Measurements from ENCODE around the gene FADS1.

FADS1 gene

DNA sequence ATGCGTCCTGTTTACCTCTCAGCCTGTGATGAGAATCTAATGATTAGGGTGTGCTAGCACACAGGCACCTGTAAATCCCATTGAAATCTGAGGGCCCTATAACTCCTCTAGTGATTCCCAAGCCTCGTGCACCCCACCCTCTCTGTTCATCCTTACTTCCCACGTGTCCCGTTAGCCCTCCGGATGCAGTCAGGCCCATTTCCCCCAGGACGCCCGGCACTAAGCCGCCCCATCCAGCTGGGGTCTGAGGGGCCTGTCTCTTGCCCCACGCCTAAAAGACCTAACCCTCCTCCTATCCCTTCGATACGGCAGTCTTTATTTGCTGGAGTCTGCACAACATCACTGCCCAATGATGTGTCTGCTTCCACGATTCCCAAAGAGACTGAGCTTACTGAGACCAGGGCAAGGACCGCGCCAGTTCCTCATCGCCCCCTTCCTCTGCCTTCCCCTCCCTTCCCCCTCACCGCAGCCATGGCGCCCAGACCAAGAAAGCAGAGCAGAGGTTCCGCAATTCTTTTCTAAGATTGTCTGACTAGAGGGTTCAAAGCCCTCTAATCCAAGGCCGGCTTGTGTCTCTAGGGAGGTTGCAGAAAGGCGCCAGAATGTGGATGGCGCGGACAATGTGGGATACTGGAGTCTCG lies 10.2 kb upstream of the FADS1 start:
- DNase-seq (ENCODE audit: low spot score) = no peak

DNA sequence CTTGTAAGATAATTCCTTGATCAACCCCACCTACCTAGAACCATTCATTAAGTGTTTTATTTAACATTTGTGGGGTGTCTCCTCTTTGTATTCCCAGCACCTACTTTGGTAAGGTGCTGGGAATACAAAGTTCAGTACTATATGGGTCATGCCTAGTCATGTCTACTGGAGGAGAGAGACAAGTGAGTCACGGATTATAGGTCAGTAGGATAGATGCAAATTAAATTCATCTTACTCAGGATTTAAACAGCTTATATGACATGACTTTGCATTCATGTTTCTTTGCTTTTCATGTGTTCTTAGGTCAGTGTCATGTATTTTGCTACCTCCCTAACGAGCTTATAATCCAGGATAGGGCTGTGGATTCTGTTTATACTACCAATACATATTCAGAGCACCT lies 3.4 kb upstream of the FADS1 start:
- DNase-seq (ENCODE audit: low spot score) = no peak

DNA sequence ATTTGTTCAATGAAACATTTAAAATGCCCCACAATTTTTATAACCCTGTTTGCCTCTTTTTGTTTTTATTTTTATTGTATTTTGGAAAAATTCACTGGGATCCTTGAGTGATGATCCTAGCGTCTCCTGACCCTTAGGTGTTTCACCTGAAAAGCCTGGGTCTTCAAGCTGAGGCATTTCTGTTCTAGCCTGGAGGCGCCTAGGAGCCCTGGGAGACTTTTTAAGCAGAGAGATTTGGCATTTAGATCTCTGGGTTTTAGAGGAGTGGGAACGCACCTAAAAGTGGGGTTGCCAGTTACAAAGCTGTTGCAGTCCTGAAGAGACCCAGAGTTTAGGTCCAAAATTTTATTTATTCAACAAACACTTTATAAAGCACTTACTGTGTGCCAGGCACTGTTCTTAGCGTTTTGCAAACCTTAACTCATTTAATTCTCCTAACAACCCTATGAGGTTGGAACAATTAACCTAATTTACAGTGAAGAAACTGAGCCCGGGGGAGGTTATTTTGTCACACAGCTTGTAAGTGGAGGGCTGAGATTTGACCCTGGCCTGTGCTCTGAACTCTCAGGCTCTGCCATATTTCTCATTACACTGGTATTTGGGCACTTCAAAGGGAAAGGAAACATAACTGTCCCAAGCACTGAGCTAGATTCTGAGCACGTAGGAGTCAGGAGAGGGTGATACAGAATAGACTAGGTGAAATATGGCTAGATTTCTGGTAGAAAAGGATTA lies 834 bp upstream of the FADS1 start:
- no peak for DNase-seq (ENCODE audit: low spot score)

DNA sequence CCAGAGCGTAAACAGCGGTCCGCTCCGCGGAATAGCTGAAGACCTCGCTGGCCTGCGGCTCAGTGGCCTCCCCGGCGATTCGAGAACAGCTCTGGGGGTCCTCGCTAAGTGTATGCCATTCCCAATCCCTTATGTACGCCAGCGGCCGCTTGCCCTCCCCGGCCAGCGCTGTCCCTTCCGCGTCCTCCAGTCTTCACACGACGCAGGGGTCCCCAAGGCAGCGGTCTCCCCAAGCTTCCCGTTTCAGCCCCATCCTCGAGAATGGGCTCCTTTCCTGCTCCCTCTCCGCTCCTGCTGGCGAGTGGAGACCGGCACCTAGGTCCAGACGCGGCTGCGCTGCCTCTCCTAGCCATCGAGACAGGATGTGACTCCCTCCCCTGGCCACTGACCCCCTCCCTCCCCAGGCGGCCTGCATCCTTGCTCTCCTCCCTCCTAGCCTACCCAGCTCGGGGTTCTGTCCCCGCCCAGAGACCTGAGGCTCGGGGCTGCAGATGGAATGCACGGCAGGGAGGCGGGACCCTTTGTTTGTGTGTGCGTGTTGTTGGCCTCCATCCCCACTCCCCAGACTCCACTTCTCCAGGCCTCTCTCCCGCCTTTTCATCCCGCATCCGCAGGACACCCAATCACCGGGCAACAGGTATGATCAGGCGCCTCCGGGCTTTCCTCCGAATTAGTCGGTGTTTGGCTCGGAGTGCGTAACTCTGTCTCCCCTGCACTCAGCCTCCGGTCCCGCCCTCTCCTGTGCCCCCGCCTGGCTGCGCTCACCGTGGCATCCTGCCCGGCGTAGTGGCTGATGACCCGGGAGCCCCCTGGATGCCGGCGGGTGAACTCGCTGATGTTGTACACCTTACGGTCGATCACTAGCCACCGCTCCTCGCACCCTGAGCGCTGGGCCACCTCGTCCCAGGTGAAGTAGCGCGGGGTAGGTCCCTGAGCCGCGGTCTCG lies 740 bp downstream of the FADS1 start:
- peak; percentile 58 for DNase-seq (ENCODE audit: low spot score)

DNA sequence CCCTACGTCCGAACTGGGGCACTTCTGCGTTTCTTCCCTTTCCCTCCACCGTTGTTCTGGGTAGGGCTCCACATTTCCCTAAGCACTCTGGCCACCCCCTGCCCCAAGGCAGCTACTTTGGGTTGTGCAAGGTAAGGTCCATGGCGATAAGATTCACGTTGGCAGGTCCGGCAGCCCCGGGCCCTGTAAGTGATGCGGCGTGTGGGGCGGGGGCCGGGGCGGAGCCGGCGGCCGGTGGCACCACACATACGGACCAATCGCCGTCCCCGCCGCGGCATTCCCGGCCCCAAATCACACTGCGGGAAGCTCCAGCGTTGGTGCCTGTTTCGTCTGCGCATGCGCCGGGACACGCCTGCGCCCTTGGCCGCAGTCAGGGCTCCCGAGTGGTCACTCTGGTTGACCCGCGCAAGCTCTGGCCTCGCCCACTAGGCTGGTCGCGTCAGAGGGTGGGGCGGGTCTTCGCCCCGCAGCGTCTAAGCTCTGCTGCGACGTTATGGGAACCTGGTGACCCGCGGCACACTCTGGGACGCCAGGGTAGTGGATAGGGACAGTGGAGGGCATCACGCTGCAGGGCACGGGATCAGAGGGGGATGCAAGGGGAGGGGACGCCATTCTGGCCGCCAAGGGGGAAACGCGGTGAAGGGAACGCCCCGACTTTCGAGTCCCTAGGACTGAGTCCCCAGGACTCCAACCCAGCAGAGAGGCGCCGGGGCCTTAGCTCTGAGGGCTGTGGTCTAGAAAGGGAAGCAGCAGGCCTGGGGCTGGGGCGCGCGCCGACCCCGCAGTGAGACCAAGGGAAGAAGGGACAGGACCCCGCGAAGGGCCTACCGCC lies 1.6 kb downstream of the FADS1 start:
- DNase-seq (ENCODE audit: low spot score) = peak; percentile 97

DNA sequence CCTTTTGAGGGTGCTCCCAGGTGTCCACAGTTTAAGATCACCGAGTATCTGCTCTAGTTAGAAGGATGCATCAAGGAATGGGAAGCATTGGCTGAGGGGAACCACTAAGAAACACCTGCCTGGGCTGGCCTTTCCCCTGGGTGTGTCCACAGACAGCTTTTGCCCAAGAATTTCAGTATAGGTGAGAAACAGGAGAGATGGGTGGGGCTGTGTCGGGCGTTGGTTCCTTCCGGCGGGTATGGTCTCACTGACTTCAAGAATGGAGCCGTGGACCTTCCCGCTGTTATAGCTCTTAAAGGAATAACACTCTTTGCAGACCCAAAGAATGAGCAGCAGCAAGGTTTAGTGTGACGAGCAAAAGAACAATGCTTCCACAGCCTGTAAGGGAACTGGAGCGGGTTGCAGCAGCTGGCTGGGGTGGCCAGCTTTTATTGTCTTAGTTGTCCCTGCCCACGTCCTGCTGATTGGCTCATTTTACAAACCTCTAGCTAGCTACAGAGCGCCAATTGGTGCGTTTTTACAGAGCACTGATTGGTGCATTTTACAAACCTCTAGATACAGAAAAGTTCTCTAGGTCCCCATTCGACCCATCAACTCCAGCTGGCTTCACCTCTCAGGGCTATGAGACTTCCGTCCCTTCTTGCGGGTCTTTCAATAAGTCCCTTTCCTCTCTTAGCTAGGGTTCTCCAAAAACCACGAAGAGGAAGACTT lies 2.4 kb downstream of the FADS1 start:
- peak; percentile 64 for DNase-seq (ENCODE audit: low spot score)

DNA sequence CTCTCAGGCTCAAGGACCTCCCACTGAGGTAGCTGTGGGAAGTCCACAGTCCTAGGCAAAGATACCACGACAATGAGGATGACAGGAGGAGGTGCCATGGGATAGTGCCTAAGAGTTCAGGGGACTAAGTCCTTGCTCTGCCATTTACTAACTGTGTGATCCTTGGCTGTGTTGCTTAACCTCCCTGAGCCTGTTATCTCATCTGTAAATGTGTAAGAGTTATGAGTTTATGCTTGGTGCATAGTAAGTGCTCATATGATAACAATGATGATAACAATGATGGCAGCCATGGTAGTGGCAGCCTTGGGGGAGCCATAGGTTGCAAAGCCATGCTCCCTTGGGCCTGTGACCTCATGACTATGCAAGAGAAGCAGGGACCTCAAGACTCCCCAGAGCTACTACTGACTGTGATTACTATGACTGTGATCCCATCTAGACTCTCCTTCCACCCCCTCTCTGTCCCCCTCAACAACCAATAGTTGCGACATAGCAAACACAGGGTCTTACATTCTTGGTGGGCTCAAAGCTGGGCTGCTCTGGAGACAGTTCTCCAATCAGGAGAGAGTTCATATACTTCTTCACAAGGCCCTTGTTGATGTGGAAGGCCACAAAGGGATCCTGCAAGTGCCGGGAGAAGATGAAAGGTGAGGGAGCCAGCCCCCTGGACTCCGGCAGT lies 3.9 kb downstream of the FADS1 start:
- DNase-seq (ENCODE audit: low spot score) = no peak

DNA sequence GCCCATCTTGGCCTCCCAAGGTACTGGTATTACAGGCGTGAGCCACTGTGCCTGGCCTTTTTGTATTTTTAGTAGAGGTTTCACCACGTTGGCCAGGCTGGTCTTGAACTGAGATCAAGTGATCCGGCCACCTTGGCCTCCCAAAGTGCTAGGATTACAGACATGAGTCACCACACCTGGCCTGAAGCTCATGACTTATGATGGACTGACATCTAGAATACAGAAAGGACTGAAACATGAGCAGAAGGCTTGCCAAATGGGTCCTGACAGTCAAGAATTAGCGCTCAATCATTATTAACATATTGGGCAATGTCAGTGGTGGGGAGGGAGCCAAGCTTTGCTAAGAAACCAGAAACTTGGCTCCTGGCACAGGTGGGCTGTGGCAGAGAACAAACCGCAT lies 5.0 kb downstream of the FADS1 start:
- DNase-seq (ENCODE audit: low spot score) = no peak

DNA sequence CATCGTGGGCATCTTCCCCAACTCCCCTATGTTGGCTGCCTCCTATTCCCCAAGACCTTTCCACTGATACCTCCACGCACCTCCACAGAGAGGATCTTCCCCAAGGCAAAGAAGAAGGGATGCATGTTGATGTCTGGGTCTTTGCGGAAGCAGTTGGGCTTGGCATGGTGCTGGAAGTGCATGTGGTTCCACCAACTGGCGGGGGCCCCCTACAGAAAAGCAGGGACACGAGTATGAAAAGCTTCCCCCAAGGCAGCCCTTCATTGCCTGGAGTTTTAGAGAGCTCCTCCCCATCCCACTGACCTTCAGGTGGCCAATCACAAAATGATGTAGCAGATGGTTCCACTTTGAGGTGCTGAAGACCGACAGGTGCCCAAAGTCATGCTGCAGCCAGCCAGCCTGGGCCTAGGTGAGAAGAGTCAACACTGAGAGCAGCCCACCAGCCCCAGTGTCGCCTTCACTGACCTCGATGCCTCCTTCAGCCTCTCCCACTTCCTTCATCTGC lies 6.1 kb downstream of the FADS1 start:
- DNase-seq (ENCODE audit: low spot score) = no peak

DNA sequence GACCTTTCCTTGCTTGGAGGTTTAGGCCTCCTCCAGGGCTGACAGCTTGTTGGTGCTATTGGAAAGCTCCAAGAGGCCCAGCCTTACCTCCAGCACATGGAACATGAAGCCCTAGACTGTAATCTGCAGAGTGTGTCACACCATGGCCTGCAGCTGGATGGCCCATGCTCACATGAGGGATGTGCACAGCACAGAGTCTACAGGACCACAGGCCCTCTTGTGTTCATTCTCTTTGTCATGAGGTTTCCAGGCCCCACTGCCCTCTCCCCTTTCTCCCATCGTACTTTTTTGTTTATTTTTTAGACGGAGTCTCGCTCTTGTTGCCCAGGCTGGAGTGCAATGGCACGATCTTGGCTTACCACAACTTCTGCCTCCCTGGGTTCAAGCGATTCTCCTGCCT lies 10.0 kb downstream of the FADS1 start:
- no peak for DNase-seq (ENCODE audit: low spot score)

DNA sequence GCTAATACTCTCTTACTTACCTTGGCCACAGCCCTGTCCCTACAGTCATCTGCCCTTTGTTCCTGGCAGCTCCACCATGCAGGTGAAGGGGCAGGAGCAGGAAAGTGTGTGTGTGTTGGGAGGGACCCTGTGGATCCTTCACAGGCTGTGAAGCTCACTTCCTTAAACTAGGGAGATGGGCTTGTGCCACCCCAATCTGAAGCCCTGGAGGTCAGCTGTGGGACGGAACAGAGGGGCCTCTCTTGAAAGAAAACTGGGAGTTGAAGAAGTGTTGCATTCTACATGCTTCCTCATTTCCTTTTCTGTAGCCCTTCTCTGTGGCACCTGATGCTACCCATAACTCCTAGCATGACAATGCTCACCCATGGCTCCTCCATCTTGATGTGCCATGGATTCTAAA lies 11.7 kb downstream of the FADS1 start:
- no peak for DNase-seq (ENCODE audit: low spot score)

DNA sequence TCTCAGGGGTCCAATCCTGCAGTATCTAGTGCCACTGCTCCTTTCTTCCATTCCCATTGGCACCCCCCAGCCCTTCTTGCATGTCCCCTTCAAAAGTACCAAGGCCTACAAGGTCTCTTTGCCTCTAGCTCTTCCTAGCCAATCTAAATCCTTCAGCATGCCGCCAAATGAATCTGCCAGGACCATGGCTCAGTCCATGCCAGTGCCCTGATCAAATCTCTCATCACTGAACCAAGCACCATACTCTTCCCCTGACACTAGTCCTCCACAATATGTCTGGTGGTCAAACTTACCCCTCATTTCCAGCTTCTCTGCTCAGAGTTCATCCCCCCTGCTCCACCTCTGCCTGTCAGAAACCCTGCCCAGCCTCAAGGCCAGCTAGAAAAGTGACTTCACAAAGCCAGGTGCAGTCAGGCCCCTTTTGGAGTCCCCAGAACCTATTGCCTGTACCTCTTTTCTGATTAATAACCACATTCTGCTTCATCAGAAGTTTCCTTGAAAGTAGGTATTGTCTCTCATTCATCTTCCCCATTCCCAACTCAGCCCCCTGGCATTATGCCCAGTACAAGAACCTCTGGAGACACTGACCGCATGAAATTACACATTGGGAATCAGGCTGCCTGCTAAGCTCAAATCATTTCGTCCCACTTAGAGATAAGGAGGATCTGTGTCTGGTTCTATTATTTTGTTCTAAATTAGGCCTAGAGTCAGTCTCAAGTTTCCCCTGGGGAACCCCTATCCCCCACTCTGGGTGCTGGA lies 12.7 kb downstream of the FADS1 start:
- no peak for DNase-seq (ENCODE audit: low spot score)

DNA sequence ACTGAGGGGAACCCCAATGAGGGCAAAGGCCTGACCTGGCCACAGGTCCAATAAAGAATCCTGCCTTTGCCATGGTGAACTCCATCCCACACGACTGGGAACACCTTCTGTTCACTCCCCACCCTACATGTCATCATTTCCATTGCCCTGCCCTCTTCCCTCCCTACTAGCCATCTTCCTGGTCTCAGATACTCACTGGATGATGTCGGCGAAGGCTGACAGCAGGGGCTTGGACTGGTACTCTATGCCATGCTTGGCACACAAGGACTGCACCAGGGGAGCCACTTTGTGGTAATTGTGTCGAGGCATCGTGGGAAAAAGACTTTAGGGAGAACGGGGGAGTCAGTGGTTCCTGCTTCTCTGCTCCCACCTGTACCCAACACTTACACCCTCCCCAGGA lies 14.2 kb downstream of the FADS1 start:
- DNase-seq (ENCODE audit: low spot score) = no peak

DNA sequence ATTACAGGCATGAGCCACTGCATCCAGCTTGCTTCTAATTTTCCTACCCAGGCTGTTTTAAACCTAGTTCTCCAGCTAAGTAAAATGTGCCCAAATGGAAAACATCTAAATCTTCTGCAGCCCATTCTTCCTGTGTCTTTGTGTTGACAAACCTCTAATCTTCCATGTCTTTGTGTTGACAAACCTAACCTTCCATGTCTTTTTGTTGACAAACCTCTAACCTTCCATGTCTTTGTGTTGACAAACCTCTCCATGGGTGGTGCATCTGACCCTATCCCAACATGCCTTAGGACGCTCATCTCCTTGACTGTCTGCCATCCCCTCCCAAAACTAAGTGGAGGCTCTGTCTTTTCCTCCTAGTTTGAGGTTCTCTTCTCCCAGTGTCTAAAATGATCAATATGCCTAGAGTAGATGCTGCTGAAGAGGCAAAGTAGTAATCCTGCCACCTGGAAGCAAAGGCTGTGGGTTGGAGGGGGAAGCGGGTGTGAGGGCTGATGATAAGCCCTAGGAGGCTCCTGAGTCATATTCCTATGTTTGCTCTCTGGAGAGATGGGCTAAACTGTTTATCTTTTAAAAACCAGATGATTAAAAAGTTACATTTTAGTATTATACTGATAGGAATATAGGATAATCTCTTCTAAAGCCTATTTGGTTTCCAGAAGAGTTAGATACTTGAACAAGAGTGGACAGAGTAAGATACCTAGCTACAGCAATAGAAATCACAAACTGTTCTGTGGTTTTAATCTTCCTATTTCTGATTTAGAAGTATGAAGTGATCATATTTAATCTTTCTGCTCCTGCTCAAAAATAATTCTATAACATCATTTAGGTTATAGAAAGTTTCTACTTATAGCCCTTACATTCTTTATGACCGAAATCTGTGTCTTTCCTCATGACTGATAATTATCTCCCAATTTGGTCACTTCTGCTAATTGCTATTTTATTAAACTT lies 16.2 kb downstream of the FADS1 start:
- DNase-seq (ENCODE audit: low spot score) = no peak

DNA sequence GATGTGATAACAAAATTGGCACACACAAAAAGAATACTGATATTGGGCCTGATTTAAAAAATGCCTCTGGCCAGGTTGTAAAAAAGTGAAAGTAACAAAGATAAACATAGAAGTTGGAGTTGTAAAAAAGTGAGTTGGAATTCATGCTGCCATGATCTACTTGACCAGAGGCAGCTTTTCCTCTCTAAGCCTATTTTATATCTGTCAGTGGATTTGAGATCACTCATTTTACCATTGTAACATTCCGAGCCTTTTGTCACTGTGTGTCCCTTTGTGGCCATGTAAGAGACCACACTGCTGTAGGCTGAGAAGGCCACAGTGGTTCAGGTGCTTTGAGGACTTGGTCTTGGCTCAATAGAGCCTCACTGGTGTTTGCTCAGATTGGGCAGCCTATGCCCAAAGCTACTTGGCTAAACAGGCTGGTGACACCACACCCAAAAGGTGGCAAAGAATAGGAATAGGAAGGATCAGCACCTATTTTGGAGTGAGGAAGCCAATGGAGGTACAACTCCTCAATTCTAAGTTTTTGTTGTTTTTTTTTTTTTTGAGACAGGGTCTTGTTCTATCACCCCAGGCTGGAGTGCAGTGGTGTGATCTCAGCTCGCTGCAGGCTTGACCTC lies 17.0 kb downstream of the FADS1 start:
- DNase-seq (ENCODE audit: low spot score) = no peak

DNA sequence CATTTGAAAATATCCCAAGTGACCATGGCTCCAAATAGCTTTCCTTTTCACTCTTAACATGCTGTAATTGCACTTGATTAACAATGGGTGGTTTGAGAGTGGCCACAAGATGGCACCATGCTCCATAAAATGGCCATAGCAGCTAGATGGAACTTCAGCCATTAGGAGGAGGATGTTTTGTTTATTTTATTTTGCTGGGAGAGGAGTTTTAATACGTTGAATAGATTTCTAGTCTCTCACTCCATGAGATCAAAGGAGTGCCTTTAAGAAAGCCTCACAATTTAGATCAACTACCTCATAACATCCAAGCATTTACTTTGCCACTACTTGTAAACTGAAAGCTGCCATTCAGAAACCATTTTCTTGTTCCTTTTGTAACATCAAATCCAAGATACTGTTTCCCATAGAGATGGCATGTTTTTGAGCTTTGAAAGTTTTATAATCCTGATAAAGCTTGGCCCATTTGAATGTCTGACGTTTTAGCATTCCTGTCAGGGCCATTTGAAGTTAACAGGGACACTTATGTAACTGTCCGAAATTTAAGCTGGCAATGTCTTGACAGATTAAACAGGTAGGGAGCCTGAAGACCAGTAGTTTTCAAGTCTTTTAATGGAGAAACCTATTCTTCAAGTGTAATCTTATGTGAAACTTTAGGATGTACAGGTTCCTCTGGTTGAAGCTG lies 19.4 kb downstream of the FADS1 start:
- DNase-seq (ENCODE audit: low spot score) = peak; percentile 89

DNA sequence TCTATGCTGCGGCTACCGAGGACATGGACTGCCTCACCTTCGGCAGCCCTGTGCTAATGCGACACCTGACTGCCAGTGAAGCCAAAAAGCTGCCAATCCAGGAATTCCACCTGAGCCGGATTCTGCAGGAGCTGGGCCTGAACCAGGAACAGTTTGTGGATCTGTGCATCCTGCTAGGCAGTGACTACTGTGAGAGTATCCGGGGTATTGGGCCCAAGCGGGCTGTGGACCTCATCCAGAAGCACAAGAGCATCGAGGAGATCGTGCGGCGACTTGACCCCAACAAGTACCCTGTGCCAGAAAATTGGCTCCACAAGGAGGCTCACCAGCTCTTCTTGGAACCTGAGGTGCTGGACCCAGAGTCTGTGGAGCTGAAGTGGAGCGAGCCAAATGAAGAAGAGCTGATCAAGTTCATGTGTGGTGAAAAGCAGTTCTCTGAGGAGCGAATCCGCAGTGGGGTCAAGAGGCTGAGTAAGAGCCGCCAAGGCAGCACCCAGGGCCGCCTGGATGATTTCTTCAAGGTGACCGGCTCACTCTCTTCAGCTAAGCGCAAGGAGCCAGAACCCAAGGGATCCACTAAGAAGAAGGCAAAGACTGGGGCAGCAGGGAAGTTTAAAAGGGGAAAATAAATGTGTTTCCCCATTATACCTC lies 20.8 kb downstream of the FADS1 start:
- DNase-seq (ENCODE audit: low spot score) = no peak
